Left lung (tissue), 10 donors: Measurements from ENCODE around the gene RRP1. TPM values are rescaled to one million over a fixed set of nuclear protein-coding genes. Genes with fewer than 3 reads are reported as not detected.

Source experiments
- ATAC-seq: fragments of 200-7000 bp; cut with Tn5 transposase; one replicate; pipeline ENCODE4 v1.9.1; 2020; ENCODE audit warnings: moderate library complexity
- DNase-seq, 4 donors: peaks; one replicate each; pipeline ENCODE4 v3.0.0-alpha.2; 2013 to 2020
- H3K27ac ChIP-seq, 2 donors: fragments of 200-600 bp; sonication (generic) in 1 of 2; one replicate each; pipeline versions ENCODE4 v1.5.0 to v1.8.0; 2020 to 2021
- H3K27me3 ChIP-seq, 2 donors: fragments of 200-600 bp; sonication (generic) in 1 of 2; one replicate each; pipeline versions ENCODE4 v1.5.0 to v1.8.0; 2020 to 2021
- H3K36me3 ChIP-seq, 2 donors: fragments of 200-600 bp; sonication (generic) in 1 of 2; one replicate each; pipeline versions ENCODE4 v1.5.0 to v1.8.0; 2020 to 2021
- H3K4me1 ChIP-seq, 2 donors: fragments of 200-600 bp; one replicate each; pipeline ENCODE4 v1.8.0; 2021
- H3K4me3 ChIP-seq, 2 donors: fragments of 200-600 bp; sonication (generic) in 1 of 2; one replicate each; pipeline versions ENCODE4 v1.5.0 to v1.8.0; 2020 to 2021; ENCODE audit warnings: mild to moderate bottlenecking in 1 of 2
- H3K9me3 ChIP-seq, 2 donors: fragments of 200-600 bp; sonication (generic) in 1 of 2; one replicate each; pipeline versions ENCODE4 v1.5.0 to v1.8.0; 2020 to 2021
- CTCF ChIP-seq, 2 donors: fragments of 200-600 bp; sonication (generic) in 1 of 2; IDR thresholded peaks; one replicate each; pipeline versions ENCODE4 v1.5.0 to v1.8.0; 2021; ENCODE audit warnings: antibody characterized with exemption in 2 of 2
- intact Hi-C, 2 donors: fragments of 100-400 bp; cut with DNase I; formaldehyde crosslinking; loops; one replicate each; pipeline versions ENCODE4 v1.11.2 to v1.14.2; 2022
- polyA plus RNA-seq, 6 donors: library from polyadenylated mRNA; unstranded; fragments of 120-200 nt; gene quantifications; one replicate each; pipeline ENCODE4 v1.2.1, GENCODE V29; 2013; ENCODE audit not compliant: insufficient read length in 6 of 6
- total RNA-seq, 2 donors: library from RNA; stranded (reverse); fragmentation: NEBNext Ultra II Directional; extraction: Animal tissue kit (Norgen Biotek cat#: 25700); gene quantifications; one replicate each; pipeline ENCODE4 v1.2.1, GENCODE V29; 2021
- donor health status: DM: no; HTN: yes; CAD: no.
- donor health status: DM: no; HTN: no; CAD: no.

Gene RRP1
- total and polyA plus RNA-seq, 8 donors: 16.1 to 28.0 (median 26.2) TPM

- DNase-seq (no peak), ATAC-seq (no peak)
- H3K36me3 ChIP-seq: peaks cover 0 to 100% of the 10 kb centered on the region in 2 donors
- H3K4me3 ChIP-seq: no peak overlapping the region
- no peaks in the 10 kb centered on the region for H3K9me3 ChIP-seq
- no peak for TF ChIP-seq CTCF (IDR thresholded peaks at IDR 0.05)
- no peak overlapping the region for H3K27ac ChIP-seq
- H3K4me1 ChIP-seq: peaks cover 0 to 31% of the 10 kb centered on the region in 2 donors
- intact Hi-C loops: no loop called here
- H3K27me3 ChIP-seq: no peaks in the 10 kb centered on the region
These were observed 34.2 kb upstream of the RRP1 start for GRCh38 chr21:43754948-43755781.

DNA sequence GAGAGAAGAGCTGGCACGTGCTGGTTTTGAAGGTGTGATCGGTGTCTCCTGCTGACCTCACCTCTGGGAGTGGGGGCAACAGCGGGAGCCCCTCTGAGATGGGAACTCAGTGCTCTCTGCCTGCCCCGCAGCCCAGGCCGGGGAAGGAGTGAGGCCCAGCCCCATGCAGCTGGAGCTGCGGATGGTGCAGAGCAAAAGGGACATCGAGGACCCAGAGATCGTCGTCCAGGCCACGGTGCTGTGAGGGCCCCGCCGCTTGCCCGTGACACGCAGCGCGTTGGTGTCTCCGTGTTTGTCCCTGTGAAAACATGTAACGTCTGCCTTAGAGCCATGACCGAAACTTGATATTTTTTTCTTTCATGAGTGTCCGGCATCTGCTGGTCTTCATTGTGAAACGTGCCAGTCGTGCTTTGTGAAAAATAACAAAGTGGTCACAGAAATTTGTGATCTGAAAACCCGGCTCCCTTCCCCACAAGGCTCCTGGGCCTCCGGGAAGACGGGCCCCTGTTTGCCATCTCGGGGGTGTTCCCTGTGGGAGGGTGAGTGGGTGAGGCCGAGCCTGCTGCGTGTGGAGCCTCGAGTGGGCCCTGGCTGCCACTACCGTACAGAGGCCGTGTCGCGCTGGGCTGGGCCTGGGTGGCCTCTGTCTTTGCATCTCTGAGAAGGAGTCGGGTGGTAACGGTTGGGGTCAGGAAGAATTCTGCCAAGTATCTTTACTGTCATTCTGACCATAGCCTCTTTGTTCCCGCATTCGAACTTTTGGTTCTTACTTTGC is 33.4 kb upstream of the RRP1 start:
- DNase-seq (no peak), ATAC-seq (no peak)
- Histone ChIP-seq H3K9me3 (no peaks in the 10 kb centered on the region), H3K4me1 (peaks cover 0 to 31% of the 10 kb centered on the region in 2 donors), H3K4me3 (no peak overlapping the region), H3K27ac (peak overlapping the region in 1 of 2 donors; percentile 81), H3K36me3 (peaks cover 0 to 100% of the 10 kb centered on the region in 2 donors), H3K27me3 (no peaks in the 10 kb centered on the region)
- intact Hi-C loops: no loop called here
- TF ChIP-seq CTCF (IDR thresholded peaks at IDR 0.05): no peak

- Histone ChIP-seq H3K27ac (peak overlapping the region in 1 of 2 donors; percentile 81), H3K9me3 (no peaks in the 10 kb centered on the region), H3K4me3 (no peak overlapping the region), H3K36me3 (peaks cover 0 to 100% of the 10 kb centered on the region in 2 donors), H3K4me1 (peaks cover 0 to 31% of the 10 kb centered on the region in 2 donors), H3K27me3 (no peaks in the 10 kb centered on the region)
- no peak for TF ChIP-seq CTCF (IDR thresholded peaks at IDR 0.05)
- ATAC-seq (peak; percentile 51), DNase-seq (peak in 1 of 4 donors; percentile 76)
- intact Hi-C loops: no loop called here
These were observed 31.8 kb upstream of the RRP1 start for GRCh38 chr21:43757601-43758000.

GRCh38 chr21:43758111-43758641 is 31.2 kb upstream of the RRP1 start:
- peak overlapping the region in 1 of 2 donors; percentile 81 for H3K27ac ChIP-seq
- TF ChIP-seq CTCF (IDR thresholded peaks at IDR 0.05): no peak
- intact Hi-C loops: no loop called here
- H3K36me3 ChIP-seq: peaks cover 0 to 100% of the 10 kb centered on the region in 2 donors
- no peak overlapping the region for H3K4me3 ChIP-seq
- DNase-seq (no peak), ATAC-seq (peak; percentile 49)
- H3K4me1 ChIP-seq: peaks cover 0 to 31% of the 10 kb centered on the region in 2 donors
- no peaks in the 10 kb centered on the region for H3K9me3 ChIP-seq
- no peaks in the 10 kb centered on the region for H3K27me3 ChIP-seq

- Histone ChIP-seq H3K36me3 (peaks cover 0 to 100% of the 10 kb centered on the region in 2 donors), H3K4me3 (no peak overlapping the region), H3K27me3 (no peaks in the 10 kb centered on the region), H3K9me3 (no peaks in the 10 kb centered on the region), H3K4me1 (peaks cover 0 to 31% of the 10 kb centered on the region in 2 donors), H3K27ac (peak overlapping the region in 1 of 2 donors; percentile 81)
- DNase-seq (no peak), ATAC-seq (no peak)
- no peak for TF ChIP-seq CTCF (IDR thresholded peaks at IDR 0.05)
- intact Hi-C loops: no loop called here
These were observed 30.6 kb upstream of the RRP1 start for GRCh38 chr21:43758811-43759210.
